ENCODE measurements around the gene EOLA2.

DNA sequence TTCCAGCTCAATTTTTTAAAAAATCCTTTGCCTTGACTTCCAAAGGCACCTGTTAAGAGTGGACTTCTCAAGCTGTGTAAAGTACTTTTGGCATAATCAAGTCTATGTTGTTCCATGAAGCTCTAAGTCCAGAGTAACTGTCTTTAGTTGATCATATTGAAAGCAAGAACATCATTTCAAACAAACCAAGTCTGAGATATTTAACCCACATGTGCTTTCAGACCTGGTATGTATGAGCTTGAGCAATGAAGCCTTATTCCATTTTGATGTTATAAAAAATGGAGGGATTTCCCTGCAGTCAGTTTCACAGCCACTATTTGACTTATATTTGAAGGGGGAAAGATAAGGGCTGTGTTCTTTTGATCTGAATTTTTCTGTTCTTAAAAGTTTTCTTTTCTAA lies 23.7 kb upstream of the EOLA2 start:
- TF ChIP-seq, protein P1, sequence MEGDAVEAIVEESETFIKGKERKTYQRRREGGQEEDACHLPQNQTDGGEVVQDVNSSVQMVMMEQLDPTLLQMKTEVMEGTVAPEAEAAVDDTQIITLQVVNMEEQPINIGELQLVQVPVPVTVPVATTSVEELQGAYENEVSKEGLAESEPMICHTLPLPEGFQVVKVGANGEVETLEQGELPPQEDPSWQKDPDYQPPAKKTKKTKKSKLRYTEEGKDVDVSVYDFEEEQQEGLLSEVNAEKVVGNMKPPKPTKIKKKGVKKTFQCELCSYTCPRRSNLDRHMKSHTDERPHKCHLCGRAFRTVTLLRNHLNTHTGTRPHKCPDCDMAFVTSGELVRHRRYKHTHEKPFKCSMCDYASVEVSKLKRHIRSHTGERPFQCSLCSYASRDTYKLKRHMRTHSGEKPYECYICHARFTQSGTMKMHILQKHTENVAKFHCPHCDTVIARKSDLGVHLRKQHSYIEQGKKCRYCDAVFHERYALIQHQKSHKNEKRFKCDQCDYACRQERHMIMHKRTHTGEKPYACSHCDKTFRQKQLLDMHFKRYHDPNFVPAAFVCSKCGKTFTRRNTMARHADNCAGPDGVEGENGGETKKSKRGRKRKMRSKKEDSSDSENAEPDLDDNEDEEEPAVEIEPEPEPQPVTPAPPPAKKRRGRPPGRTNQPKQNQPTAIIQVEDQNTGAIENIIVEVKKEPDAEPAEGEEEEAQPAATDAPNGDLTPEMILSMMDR (IDR thresholded peaks at IDR 0.05 in 2 of 3, conservative IDR thresholded peaks at IDR 0.05 in 1 of 3; ENCODE audit: control insufficient read depth in 2 of 3, extremely low read depth in 1 of 3, insufficient read depth in 1 of 3, low read depth in 3 of 3, low read length in 3 of 3) = no peak
- TF ChIP-seq, protein P2, sequence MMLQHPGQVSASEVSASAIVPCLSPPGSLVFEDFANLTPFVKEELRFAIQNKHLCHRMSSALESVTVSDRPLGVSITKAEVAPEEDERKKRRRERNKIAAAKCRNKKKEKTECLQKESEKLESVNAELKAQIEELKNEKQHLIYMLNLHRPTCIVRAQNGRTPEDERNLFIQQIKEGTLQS (IDR thresholded peaks at IDR 0.05; ENCODE audit: borderline replicate concordance, extremely low read depth, low read depth, low read length) = no peak
- TF ChIP-seq POLR2AphosphoS5 (IDR thresholded peaks at IDR 0.05; ENCODE audit: low read length) = no peak
- TF ChIP-seq CHD4 (IDR thresholded peaks at IDR 0.05) = no peak
- TF ChIP-seq EP300 (IDR thresholded peaks at IDR 0.05; ENCODE audit: borderline replicate concordance in 1 of 2, control insufficient read depth in 1 of 2, low read depth in 2 of 2, low read length in 2 of 2) = no peak
- no peak for TF ChIP-seq RELA (IDR thresholded peaks at IDR 0.05; ENCODE audit: borderline replicate concordance, partially characterized antibody)
- no peak for TF ChIP-seq MYC (IDR thresholded peaks at IDR 0.05; ENCODE audit: insufficient read depth, insufficient read length, insufficient replicate concordance, low read length, severe bottlenecking)
- no peak for TF ChIP-seq EZH2 (IDR thresholded peaks at IDR 0.05; ENCODE audit: borderline replicate concordance, control insufficient read depth, low read depth, low read length)
- TF ChIP-seq SUZ12 (IDR thresholded peaks at IDR 0.05; ENCODE audit: unreplicated experiment) = no peak
- no peak for TF ChIP-seq BMI1 (IDR thresholded peaks at IDR 0.05; ENCODE audit: borderline replicate concordance)

All from GM12878 (cell line).